Upper lobe of right lung (tissue), 1 donor: ENCODE data around the gene ARF1. TPM values are rescaled to one million over a fixed set of nuclear protein-coding genes. Genes with fewer than 3 reads are reported as not detected.

Experiments
- ATAC-seq: fragments of 200-7000 bp; cut with Tn5 transposase; one replicate; pipeline ENCODE4 v1.9.1; 2020; ENCODE audit warnings: mild to moderate bottlenecking, moderate library complexity
- DNase-seq: peaks from one replicate; pipeline ENCODE4 v3.0.0-alpha.2; 2020
- H3K27ac ChIP-seq: fragments of 200-600 bp; one replicate; pipeline ENCODE4 v1.8.0; 2022
- H3K27me3 ChIP-seq: fragments of 200-600 bp; one replicate; pipeline ENCODE4 v1.8.0; 2022; ENCODE audit warnings: mild to moderate bottlenecking
- H3K36me3 ChIP-seq: fragments of 200-600 bp; one replicate; pipeline ENCODE4 v1.8.0; 2022
- H3K4me1 ChIP-seq: fragments of 200-600 bp; one replicate; pipeline ENCODE4 v1.8.0; 2022
- H3K4me3 ChIP-seq: fragments of 200-600 bp; one replicate; pipeline ENCODE4 v1.8.0; 2022; ENCODE audit warnings: mild to moderate bottlenecking
- H3K9me3 ChIP-seq: fragments of 200-600 bp; one replicate; pipeline ENCODE4 v1.8.0; 2022
- intact Hi-C: fragments of 100-400 bp; cut with DNase I; formaldehyde crosslinking; loops from one replicate; pipeline ENCODE4 v1.11.0; 2022
- total RNA-seq: library from RNA; stranded (reverse); fragmentation: NEBNext Ultra II Directional; extraction: Animal tissue kit (Norgen Biotek cat#: 25700); gene quantifications from one replicate; pipeline ENCODE4 v1.2.1, GENCODE V29; 2021
- TF ChIP-seq, protein P1 (sequence below): fragments of 200-600 bp; IDR thresholded peaks from one replicate; pipeline ENCODE4 v1.8.0; 2022; ENCODE audit warnings: antibody characterized with exemption
- donor health status: DM: no; HTN: yes; CAD: no; lungs with severe emphysema.

ARF1 gene
- total RNA-seq, 1 donor from 2014 or later: 397 TPM

DNA sequence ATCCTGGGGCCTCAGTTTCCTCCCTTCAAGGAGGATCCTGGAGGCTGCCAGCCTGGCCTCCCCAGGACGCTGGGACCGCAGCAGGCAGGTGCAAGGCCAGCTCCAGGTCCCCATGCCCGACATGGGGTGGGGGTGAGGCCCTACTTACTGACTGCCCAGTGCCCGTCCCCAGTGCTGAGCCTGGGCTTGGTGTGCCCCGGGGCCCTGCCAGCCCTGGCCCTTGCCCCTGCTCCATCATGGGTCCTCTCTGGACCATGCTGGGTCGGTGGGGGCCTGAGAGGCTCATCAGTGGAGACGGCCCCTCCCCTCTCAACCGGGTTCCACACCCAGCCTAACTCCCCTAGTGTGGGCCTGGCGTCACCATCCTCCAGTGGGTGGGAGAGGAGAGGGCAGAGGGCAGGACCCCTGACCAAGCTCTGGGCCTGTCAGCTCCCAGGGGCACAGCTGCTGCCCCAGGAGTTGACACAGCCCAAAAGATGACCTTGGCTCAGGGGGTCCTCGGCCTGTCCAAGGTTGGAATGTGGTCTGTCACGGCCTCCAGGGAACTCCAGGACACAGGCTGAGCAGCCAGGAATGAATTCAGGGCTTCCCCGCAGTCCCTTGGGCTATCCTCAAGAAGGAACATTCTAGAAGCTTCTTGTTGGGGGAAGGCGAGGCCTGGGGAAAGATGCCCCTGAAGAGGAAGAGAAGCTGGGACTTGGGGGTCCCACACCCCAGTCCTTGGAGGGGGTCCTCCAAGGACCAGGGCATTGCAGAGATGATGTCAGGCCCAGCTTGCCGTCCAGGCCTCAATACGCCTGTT lies 17.6 kb upstream of the ARF1 start:
- Histone ChIP-seq H3K27me3 (peaks cover 74% of the 10 kb centered on the region), H3K4me1 (peaks cover 11% of the 10 kb centered on the region), H3K27ac (no peak overlapping the region), H3K9me3 (no peaks in the 10 kb centered on the region), H3K36me3 (no peaks in the 10 kb centered on the region), H3K4me3 (no peak overlapping the region)
- DNase-seq: peak; percentile 57
- TF ChIP-seq, protein P1, sequence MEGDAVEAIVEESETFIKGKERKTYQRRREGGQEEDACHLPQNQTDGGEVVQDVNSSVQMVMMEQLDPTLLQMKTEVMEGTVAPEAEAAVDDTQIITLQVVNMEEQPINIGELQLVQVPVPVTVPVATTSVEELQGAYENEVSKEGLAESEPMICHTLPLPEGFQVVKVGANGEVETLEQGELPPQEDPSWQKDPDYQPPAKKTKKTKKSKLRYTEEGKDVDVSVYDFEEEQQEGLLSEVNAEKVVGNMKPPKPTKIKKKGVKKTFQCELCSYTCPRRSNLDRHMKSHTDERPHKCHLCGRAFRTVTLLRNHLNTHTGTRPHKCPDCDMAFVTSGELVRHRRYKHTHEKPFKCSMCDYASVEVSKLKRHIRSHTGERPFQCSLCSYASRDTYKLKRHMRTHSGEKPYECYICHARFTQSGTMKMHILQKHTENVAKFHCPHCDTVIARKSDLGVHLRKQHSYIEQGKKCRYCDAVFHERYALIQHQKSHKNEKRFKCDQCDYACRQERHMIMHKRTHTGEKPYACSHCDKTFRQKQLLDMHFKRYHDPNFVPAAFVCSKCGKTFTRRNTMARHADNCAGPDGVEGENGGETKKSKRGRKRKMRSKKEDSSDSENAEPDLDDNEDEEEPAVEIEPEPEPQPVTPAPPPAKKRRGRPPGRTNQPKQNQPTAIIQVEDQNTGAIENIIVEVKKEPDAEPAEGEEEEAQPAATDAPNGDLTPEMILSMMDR: no peak
- intact Hi-C loops: no loop called here
- no peak for ATAC-seq

DNA sequence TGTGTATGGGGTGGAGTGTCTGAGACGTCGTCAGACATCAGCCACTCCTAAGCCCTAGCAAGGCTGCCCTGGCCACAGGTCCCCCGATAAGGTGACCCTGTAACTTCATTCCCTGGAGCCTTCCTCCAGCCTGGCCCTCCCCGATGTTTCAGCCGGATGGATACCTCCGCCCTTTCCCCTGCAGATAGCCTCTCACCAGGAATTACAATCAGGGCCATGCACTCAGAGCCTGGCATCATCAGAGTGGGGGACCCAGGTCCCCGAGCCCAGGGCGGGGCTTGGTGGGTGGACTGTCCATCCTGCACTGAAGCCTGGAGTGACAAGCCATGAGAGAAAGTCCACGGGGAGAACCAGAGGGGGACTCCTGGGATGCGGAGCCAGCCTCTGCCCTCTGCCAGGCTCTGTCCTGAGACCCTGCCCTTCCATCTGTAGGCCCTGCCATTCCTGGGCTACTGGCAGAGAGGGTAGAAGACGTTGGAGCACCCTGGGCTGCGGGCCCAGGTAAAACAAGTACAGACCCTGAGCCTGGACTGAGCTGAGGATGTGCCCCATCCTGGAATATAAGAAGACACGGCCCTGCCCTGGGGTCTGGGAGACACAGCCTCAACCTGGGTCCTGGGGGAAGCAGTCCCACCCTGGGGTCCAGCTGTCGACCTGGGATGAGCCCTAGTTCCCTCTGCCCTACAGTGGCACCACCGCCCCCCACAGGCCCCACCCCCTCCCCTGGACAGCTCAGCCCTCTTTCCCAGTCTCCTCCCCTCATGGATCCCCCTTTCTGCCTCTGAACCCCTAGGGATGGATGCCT lies 16.8 kb upstream of the ARF1 start:
- Histone ChIP-seq H3K27me3 (peaks cover 66% of the 10 kb centered on the region), H3K4me3 (no peak overlapping the region), H3K9me3 (no peaks in the 10 kb centered on the region), H3K27ac (no peak overlapping the region), H3K4me1 (peaks cover 3% of the 10 kb centered on the region), H3K36me3 (no peaks in the 10 kb centered on the region)
- ATAC-seq: no peak
- TF ChIP-seq, protein P1: no peak
- peak; percentile 39 for DNase-seq
- intact Hi-C loops: no loop called here

DNA sequence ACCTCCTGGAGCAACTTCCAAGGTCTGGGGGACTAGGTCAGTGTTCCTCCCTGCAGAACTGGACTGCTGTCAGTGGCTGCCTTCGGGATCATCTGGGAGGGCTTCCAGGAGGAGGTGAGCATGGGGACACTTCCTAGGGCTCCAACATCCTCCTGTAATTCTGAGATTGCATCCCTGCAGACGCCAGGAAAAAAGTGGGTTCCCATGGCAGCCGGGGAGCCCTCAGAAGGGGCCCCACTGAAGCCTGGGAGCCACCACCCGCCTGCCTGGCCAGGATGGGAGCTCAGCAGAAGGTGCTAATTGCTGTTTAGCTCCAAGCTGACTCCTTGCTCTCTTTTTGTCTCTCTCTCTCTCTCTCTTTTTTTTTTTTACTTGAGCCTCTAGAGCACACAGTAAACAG lies 16.1 kb upstream of the ARF1 start:
- H3K36me3 ChIP-seq: no peaks in the 10 kb centered on the region
- ATAC-seq (no peak), DNase-seq (peak; percentile 36)
- H3K4me1 ChIP-seq: no peaks in the 10 kb centered on the region
- intact Hi-C loops: no loop called here
- TF ChIP-seq, protein P1: no peak
- H3K27ac ChIP-seq: no peak overlapping the region
- H3K9me3 ChIP-seq: no peaks in the 10 kb centered on the region
- peaks cover 59% of the 10 kb centered on the region for H3K27me3 ChIP-seq
- no peak overlapping the region for H3K4me3 ChIP-seq

DNA sequence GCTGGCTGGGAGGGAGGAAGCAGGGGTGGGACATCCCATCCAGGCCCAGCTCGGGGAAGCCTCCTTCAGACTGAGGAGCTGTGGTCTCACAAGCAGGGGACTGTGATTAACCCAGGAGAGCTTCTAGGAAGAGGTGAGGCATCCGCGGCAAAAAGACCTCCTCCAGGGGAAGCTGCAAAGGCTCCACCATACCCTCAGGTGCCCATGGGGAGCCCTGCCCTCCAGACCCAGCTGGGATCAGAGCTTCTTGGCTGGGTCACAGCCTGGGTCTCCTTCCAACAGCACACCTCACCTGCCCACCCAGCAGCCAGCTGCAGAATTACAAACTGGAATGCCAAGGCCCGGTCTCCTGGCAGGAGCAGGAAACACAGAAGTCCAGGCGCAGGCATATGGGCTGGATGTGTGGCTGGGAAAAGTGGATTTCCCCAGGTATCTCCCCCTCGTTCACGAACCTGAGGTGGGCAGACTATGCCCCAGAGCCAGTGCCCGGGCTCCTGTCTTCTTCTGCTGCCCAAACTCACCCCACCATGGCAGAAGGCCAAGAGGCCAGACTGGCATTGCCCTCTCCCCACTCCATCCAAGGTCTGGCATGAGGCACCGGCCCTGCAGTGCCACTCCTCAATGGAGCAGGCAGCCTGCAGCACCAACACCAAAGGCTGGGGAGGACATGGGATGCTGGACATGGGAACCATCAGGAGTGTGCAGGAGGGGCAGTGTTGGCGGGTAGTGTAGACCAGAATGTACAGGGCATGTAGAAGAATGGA lies 15.4 kb upstream of the ARF1 start:
- TF ChIP-seq, protein P1: no peak
- H3K27me3 ChIP-seq: peaks cover 53% of the 10 kb centered on the region
- H3K27ac ChIP-seq: no peak overlapping the region
- H3K4me1 ChIP-seq: no peaks in the 10 kb centered on the region
- intact Hi-C loops: no loop called here
- DNase-seq (peak; percentile 44), ATAC-seq (no peak)
- H3K9me3 ChIP-seq: no peaks in the 10 kb centered on the region
- no peak overlapping the region for H3K4me3 ChIP-seq
- no peaks in the 10 kb centered on the region for H3K36me3 ChIP-seq

DNA sequence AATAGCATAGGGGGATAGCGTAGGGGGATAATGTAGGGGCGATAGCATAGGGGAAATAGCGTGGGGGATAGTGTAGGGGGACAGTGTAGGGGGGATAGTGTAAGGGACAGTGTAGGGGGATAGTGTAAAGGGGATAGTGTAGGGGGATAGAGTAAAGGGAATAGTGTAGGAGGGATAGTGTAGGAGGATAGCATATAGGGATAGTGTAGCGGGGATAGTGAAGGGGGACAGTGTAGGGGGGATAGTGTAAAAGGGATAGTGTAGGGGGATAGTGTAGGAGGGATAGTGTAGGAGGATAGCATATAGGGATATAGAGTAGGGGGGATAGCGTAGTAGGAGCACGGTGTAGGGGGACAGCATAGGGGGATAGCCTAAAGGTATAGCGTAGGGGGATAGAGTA lies 14.1 kb upstream of the ARF1 start:
- TF ChIP-seq, protein P1: no peak
- Histone ChIP-seq H3K4me1 (no peaks in the 10 kb centered on the region), H3K27me3 (peaks cover 40% of the 10 kb centered on the region), H3K4me3 (no peak overlapping the region), H3K27ac (no peak overlapping the region), H3K9me3 (no peaks in the 10 kb centered on the region), H3K36me3 (no peaks in the 10 kb centered on the region)
- intact Hi-C loops: no loop called here
- no peak for ATAC-seq
- DNase-seq: no peak
